SU-DHL-6 (cell line): ENCODE data around the gene CENPO.

Experiments
- EZH2phosphoT487 ChIP-seq: fragments of 200-600 bp; sonication (generic), shearing (Covaris generic); conservative IDR thresholded peaks from 2 replicates; pipeline ENCODE4 v1.6.1; 2018; ENCODE audit warnings: mild to moderate bottlenecking, antibody characterized with exemption, low read length, moderate library complexity, mixed read lengths
- TF ChIP-seq, protein P1 (sequence below): fragments of 200-600 bp; sonication (generic); IDR thresholded peaks from one replicate; pipeline ENCODE4 v1.5.1; 2017; ENCODE audit warnings: antibody characterized with exemption, mild to moderate bottlenecking, low read length, moderate library complexity; ENCODE audit not compliant: insufficient read depth, poor library complexity, severe bottlenecking

DNA sequence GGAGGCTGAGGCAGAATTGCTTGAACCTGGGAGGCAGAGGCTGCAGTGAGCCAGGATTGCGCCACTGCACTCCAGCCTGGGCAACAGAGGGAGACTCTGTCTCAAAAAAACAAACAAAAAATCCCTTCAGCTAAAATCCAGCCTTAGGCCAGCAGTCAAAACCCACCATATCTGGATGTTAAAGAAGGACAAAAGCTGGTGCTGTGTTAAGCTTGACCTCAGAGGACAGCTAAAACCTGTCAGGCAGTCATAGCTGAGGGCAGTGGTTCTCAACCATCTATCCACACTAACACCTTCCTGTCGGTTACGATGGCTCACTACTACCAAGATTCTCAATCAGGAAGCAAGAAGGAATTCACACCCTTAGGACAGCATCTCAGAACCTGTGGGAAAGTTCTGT lies 9.6 kb upstream of the CENPO start:
- no peak for TF ChIP-seq EZH2phosphoT487
- TF ChIP-seq, protein P1, sequence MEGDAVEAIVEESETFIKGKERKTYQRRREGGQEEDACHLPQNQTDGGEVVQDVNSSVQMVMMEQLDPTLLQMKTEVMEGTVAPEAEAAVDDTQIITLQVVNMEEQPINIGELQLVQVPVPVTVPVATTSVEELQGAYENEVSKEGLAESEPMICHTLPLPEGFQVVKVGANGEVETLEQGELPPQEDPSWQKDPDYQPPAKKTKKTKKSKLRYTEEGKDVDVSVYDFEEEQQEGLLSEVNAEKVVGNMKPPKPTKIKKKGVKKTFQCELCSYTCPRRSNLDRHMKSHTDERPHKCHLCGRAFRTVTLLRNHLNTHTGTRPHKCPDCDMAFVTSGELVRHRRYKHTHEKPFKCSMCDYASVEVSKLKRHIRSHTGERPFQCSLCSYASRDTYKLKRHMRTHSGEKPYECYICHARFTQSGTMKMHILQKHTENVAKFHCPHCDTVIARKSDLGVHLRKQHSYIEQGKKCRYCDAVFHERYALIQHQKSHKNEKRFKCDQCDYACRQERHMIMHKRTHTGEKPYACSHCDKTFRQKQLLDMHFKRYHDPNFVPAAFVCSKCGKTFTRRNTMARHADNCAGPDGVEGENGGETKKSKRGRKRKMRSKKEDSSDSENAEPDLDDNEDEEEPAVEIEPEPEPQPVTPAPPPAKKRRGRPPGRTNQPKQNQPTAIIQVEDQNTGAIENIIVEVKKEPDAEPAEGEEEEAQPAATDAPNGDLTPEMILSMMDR, result no peak
